ENCODE data around the gene METTL21C.

The METTL21C gene

GRCh38 chr13:102642029-102642428 is 52.8 kb downstream of the METTL21C start:
- no peak for TF ChIP-seq CTCF (IDR thresholded peaks at IDR 0.05; ENCODE audit: low read depth, low read length, missing control alignments)
- DNase-seq (ENCODE audit: low read depth): no peak
- H3K4me3 ChIP-seq (ENCODE audit: low read depth, low read length): no peak overlapping the region

- no peak overlapping the region for H3K4me3 ChIP-seq (ENCODE audit: low read depth, low read length)
- no peak for DNase-seq (ENCODE audit: low read depth)
- no peak for TF ChIP-seq CTCF (IDR thresholded peaks at IDR 0.05; ENCODE audit: low read depth, low read length, missing control alignments)
These were observed 56.1 kb downstream of the METTL21C start for GRCh38 chr13:102638741-102639140.
